Sigmoid colon (tissue), 4 donors: ENCODE results near the gene OR13C2.

Experiments used
- EP300 ChIP-seq, 4 donors: sonication (generic); formaldehyde crosslinking; IDR thresholded peaks; one replicate each; pipeline ENCODE4 v1.6.1; 2017; ENCODE audit warnings: antibody characterized with exemption in 4 of 4
- TF ChIP-seq, protein P1 (sequence below), 4 experiments: fragments of 450-650 bp in 3 of 4; fragments of 200-600 bp in 1 of 4; IDR thresholded peaks; one replicate each; pipeline ENCODE4 v1.5.1; 2016 to 2019; ENCODE audit warnings: antibody characterized with exemption in 4 of 4, mild to moderate bottlenecking in 3 of 4, moderate library complexity in 2 of 4

- no peak for TF ChIP-seq EP300 (IDR thresholded peaks at IDR 0.05)
- TF ChIP-seq, protein P1, sequence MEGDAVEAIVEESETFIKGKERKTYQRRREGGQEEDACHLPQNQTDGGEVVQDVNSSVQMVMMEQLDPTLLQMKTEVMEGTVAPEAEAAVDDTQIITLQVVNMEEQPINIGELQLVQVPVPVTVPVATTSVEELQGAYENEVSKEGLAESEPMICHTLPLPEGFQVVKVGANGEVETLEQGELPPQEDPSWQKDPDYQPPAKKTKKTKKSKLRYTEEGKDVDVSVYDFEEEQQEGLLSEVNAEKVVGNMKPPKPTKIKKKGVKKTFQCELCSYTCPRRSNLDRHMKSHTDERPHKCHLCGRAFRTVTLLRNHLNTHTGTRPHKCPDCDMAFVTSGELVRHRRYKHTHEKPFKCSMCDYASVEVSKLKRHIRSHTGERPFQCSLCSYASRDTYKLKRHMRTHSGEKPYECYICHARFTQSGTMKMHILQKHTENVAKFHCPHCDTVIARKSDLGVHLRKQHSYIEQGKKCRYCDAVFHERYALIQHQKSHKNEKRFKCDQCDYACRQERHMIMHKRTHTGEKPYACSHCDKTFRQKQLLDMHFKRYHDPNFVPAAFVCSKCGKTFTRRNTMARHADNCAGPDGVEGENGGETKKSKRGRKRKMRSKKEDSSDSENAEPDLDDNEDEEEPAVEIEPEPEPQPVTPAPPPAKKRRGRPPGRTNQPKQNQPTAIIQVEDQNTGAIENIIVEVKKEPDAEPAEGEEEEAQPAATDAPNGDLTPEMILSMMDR (IDR thresholded peaks at IDR 0.05): no peak
These were observed 2.9 kb upstream of the OR13C2 start for GRCh38 chr9:104608336-104608735.
